ENCODE data around the gene CRIM1. TPM values are rescaled to one million over a fixed set of nuclear protein-coding genes. Genes with fewer than 3 reads are reported as not detected.

The CRIM1 gene
- total RNA-seq, 1 experiment from 2014 or later: 27.6 TPM

- no peaks in the 10 kb centered on the region for H3K4me1 ChIP-seq (ENCODE audit: insufficient read depth, low read length)
- no peak overlapping the region for H3K56ac ChIP-seq (ENCODE audit: insufficient read length, low read depth, low read length)
- WGBS (ENCODE audit: extremely low coverage, insufficient read length, low lambda C conversion rate): no CpG with 5 or more reads among the region's 6 CpGs
- Mint-ChIP-seq H3K36me3 (ENCODE audit: insufficient read depth in 1 of 3, low read depth in 3 of 3) (peaks cover 9 to 38% (median 25%) of the 10 kb centered on the region in 3 experiments; a peak in 6 of 7 replicates), H3K4me1 (peaks cover 0 to 6% of the 10 kb centered on the region in 2 experiments; a peak in 2 of 4 replicates), H3K9me3 (no peaks in the 10 kb centered on the region), H3K27ac (no peak overlapping the region; a peak in 1 of 7 replicates), H3K27me3 (ENCODE audit: low read depth) (no peaks in the 10 kb centered on the region), H3K4me3 (no peak overlapping the region)
- H3K79me1 ChIP-seq (ENCODE audit: insufficient read depth, low read depth, low read length, poor library complexity, severe bottlenecking): no peaks in the 10 kb centered on the region
- H2BK5ac ChIP-seq (ENCODE audit: insufficient read length, low read length): no peak overlapping the region
- no peak for TF ChIP-seq CTCF (conservative IDR thresholded peaks at IDR 0.05)
- DNase-seq: no peak
- H3K18ac ChIP-seq (ENCODE audit: insufficient read length, low read depth, low read length): no peak overlapping the region
- H3K9me3 ChIP-seq (ENCODE audit: control insufficient read depth, low read depth, low read length): no peaks in the 10 kb centered on the region
- H4K91ac ChIP-seq (ENCODE audit: insufficient read length, low read depth, low read length): no peak overlapping the region
- H3T11ph ChIP-seq (ENCODE audit: low read length): no peak overlapping the region
- no peak overlapping the region for H3K4ac ChIP-seq (ENCODE audit: low read depth, low read length)
- no peaks in the 10 kb centered on the region for H3K79me2 ChIP-seq (ENCODE audit: insufficient read depth, low read length)
- H4K5ac ChIP-seq (ENCODE audit: insufficient read length, low read depth, low read length): no peak overlapping the region
- H3K27me3 ChIP-seq (ENCODE audit: insufficient read depth, low read length): no peaks in the 10 kb centered on the region
- H3K23ac ChIP-seq (ENCODE audit: insufficient read length, low read depth, low read length): no peak overlapping the region
- no peak overlapping the region for H2BK20ac ChIP-seq (ENCODE audit: low read depth, low read length, poor library complexity, severe bottlenecking)
- no peaks in the 10 kb centered on the region for H4K20me1 ChIP-seq (ENCODE audit: control insufficient read depth, insufficient read depth, insufficient read length)
- H3K23me2 ChIP-seq (ENCODE audit: insufficient read length, low read depth, low read length, poor library complexity, severe bottlenecking): no peaks in the 10 kb centered on the region
- no peak overlapping the region for H3K27ac ChIP-seq (ENCODE audit: insufficient read length, low read depth, low read length)
- H4K8ac ChIP-seq (replicated peaks; ENCODE audit: insufficient read length, low read depth, low read length): no peak overlapping the region
- no peak overlapping the region for H2BK12ac ChIP-seq (ENCODE audit: insufficient read length, low read depth, low read length)
- no peak overlapping the region for H3K4me2 ChIP-seq (ENCODE audit: insufficient read depth, insufficient read length, low read length)
- no peak overlapping the region for H2AFZ ChIP-seq (ENCODE audit: low read length)
- H2BK120ac ChIP-seq (ENCODE audit: low read depth, low read length, poor library complexity, severe bottlenecking): no peak overlapping the region
- H3K9ac ChIP-seq (ENCODE audit: extremely low read depth, insufficient read length, low read length): no peak overlapping the region
- no peak overlapping the region for H3K14ac ChIP-seq (ENCODE audit: insufficient read depth, low read length)
- no peak overlapping the region for H2AK5ac ChIP-seq (ENCODE audit: insufficient read length, low read length)
- no peak overlapping the region for H2BK15ac ChIP-seq (ENCODE audit: low read depth, low read length)
Observed at GRCh38 chr2:36499128-36499820, 143.7 kb downstream of the CRIM1 start.
